CD14-positive monocyte (primary cell): Measurements from ENCODE around the gene BRS3. TPM values are rescaled to one million over a fixed set of nuclear protein-coding genes. Genes with fewer than 3 reads are reported as not detected.

Experiments used
- DNase-seq, 3 donors: peaks; one replicate each; pipeline ENCODE4 v3.0.0-alpha.2; 2011 to 2022
- H2AFZ ChIP-seq: 2 replicates; pipeline ENCODE4 v1.6.0; 2012; ENCODE audit warnings: mild to moderate bottlenecking, low read depth, low read length, inconsistent platforms; ENCODE audit not compliant: insufficient read depth, poor library complexity, severe bottlenecking
- H3K27ac ChIP-seq, 2 donors: 1 replicate in 1 of 2; 2 replicates in 1 of 2; pipeline ENCODE4 v1.5.1; 2012 to 2013; ENCODE audit warnings: low read length in 2 of 2, control low read depth in 1 of 2, inconsistent platforms in 1 of 2, low read depth in 1 of 2, mild to moderate bottlenecking in 1 of 2
- H3K27me3 ChIP-seq, 2 donors: one replicate each; pipeline versions ENCODE4 v1.6.0 to v1.6.1; 2011 to 2013; ENCODE audit warnings: low read length in 2 of 2; ENCODE audit not compliant: control insufficient read depth in 2 of 2, insufficient read depth in 2 of 2
- H3K36me3 ChIP-seq, 2 donors: replicated peaks in 1 of 2; 1 replicate in 1 of 2; 2 replicates in 1 of 2; pipeline versions ENCODE4 v1.5.1 to v1.6.1; 2012 to 2013; ENCODE audit warnings: low read length in 2 of 2, control low read depth in 1 of 2, inconsistent platforms in 1 of 2, mild to moderate bottlenecking in 1 of 2; ENCODE audit not compliant: insufficient read depth in 2 of 2, control insufficient read depth in 1 of 2
- H3K4me1 ChIP-seq, 2 donors: 1 replicate in 1 of 2; 2 replicates in 1 of 2; pipeline versions ENCODE4 v1.5.1 to v1.6.1; 2012 to 2013; ENCODE audit warnings: low read length in 2 of 2, control low read depth in 1 of 2, inconsistent platforms in 1 of 2, mild to moderate bottlenecking in 1 of 2, moderate library complexity in 1 of 2; ENCODE audit not compliant: insufficient read depth in 2 of 2, control insufficient read depth in 1 of 2
- H3K4me2 ChIP-seq: replicated peaks from 2 replicates; pipeline ENCODE3; 2012; ENCODE audit warnings: low read length, moderate library complexity, mild to moderate bottlenecking; ENCODE audit not compliant: poor library complexity, severe bottlenecking; ENCODE audit errors: extremely low read depth
- H3K4me3 ChIP-seq, 3 experiments: fragments of 200-600 bp in 1 of 3; sonication (generic) in 1 of 3; replicated peaks in 1 of 3; 1 replicate in 2 of 3; 2 replicates in 1 of 3; pipeline ENCODE4 v1.5.1; 2011 to 2013; ENCODE audit warnings: low read length in 3 of 3, mild to moderate bottlenecking in 3 of 3, control low read depth in 2 of 3, low read depth in 2 of 3, inconsistent platforms in 1 of 3, moderate library complexity in 1 of 3
- H3K79me2 ChIP-seq: 2 replicates; pipeline ENCODE4 v1.6.0; 2012; ENCODE audit warnings: mild to moderate bottlenecking, control low read depth, inconsistent platforms, low read length, moderate library complexity; ENCODE audit not compliant: insufficient read depth
- H3K9ac ChIP-seq: 2 replicates; pipeline ENCODE4 v1.6.0; 2017; ENCODE audit warnings: low read length, mild to moderate bottlenecking; ENCODE audit not compliant: insufficient read depth, poor library complexity, severe bottlenecking
- H3K9me3 ChIP-seq, 2 donors: replicated peaks in 1 of 2; 1 replicate in 1 of 2; 2 replicates in 1 of 2; pipeline versions ENCODE4 v1.5.1 to v1.6.1; 2012 to 2013; ENCODE audit warnings: low read length in 2 of 2, control low read depth in 1 of 2; ENCODE audit not compliant: control insufficient read depth in 1 of 2, insufficient read depth in 1 of 2
- H4K20me1 ChIP-seq: 2 replicates; pipeline ENCODE4 v1.6.0; 2012; ENCODE audit warnings: mild to moderate bottlenecking, low read length, control low read depth, moderate library complexity; ENCODE audit not compliant: insufficient read depth
- H3K27ac Mint-ChIP-seq, 7 donors: one replicate each; pipeline ENCODE4 v1.8.0; 2020; ENCODE audit warnings: mild to moderate bottlenecking in 7 of 7, mixed read lengths in 7 of 7, moderate library complexity in 6 of 7, inconsistent platforms in 2 of 7
- H3K27me3 Mint-ChIP-seq, 3 donors: one replicate each; pipeline ENCODE4 v1.8.0; 2021 to 2022; ENCODE audit warnings: low read depth in 3 of 3, mild to moderate bottlenecking in 3 of 3, mixed read lengths in 3 of 3, moderate library complexity in 3 of 3, inconsistent platforms in 1 of 3
- H3K36me3 Mint-ChIP-seq, 2 donors: one replicate each; pipeline ENCODE4 v1.8.0; 2020; ENCODE audit warnings: mixed read lengths in 2 of 2, inconsistent platforms in 1 of 2, mild to moderate bottlenecking in 1 of 2
- H3K4me1 Mint-ChIP-seq: one replicate; pipeline ENCODE4 v1.8.0; 2020; ENCODE audit warnings: mild to moderate bottlenecking, mixed read lengths
- H3K4me3 Mint-ChIP-seq, 2 donors: one replicate each; pipeline ENCODE4 v1.8.0; 2020; ENCODE audit warnings: mild to moderate bottlenecking in 2 of 2, mixed read lengths in 2 of 2, moderate library complexity in 1 of 2
- H3K9me3 Mint-ChIP-seq, 7 donors: one replicate each; pipeline ENCODE4 v1.8.0; 2020 to 2022; ENCODE audit warnings: mixed read lengths in 7 of 7, mild to moderate bottlenecking in 6 of 7, moderate library complexity in 6 of 7, inconsistent platforms in 2 of 7
- WGBS: methylation state at CpG from one replicate; pipeline ENCODE4 v1.1.5; 2013; ENCODE audit warnings: missing lambda C conversion rate; ENCODE audit not compliant: insufficient coverage; 5-methylcytosine and 5-hydroxymethylcytosine counted together
- intact Hi-C, 2 donors: fragments of 100-400 bp; cut with micrococcal nuclease; formaldehyde crosslinking; loops; one replicate each; pipeline versions ENCODE4 v1.15.0 to v1.15.1; 2023
- polyA plus RNA-seq, 3 donors: library from polyadenylated mRNA; depleted of rRNA in 1 of 3; unstranded in 2 of 3; stranded (reverse) in 1 of 3; fragments of 300-500 nt in 2 of 3; fragments of >200 nt in 1 of 3; fragmentation: Illumina TruSeq in 2 of 3; gene quantifications; 1 replicate in 2 of 3; 2 replicates in 1 of 3; pipeline ENCODE4 v1.2.3, GENCODE V29; 2012 to 2021
- TF ChIP-seq, protein P1 (sequence below): fragments of 200-600 bp; IDR thresholded peaks from one replicate; pipeline ENCODE4 v1.8.0; 2022; ENCODE audit warnings: antibody characterized with exemption, mild to moderate bottlenecking

BRS3 gene
- polyA plus RNA-seq, 3 donors: not detected

DNA sequence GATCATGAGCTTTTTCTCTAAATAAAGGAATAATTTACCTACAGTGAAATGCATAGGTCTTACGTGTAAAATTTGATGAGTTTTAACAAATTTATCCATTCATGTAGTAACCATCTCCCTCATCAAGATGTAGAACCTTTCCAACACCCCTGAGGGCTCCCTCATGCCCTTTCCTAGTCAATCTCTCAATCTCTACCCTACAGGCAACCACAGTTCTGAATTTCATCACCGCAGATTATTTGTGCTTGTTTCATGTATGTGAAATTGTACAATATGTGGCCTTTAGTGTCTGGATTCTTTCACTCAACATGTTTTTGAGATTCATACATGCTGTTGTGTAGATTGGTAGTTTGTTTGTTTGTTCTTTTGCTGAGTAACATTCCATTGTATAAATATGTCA is 46.4 kb downstream of the BRS3 start:
- no peak overlapping the region for H3K4me2 ChIP-seq
- H3K36me3 Mint-ChIP-seq: no peaks in the 10 kb centered on the region
- no peaks in the 10 kb centered on the region for H4K20me1 ChIP-seq
- no CpG with 5 or more reads among the region's 2 CpGs for WGBS
- intact Hi-C loops: no loop called here
- no peaks in the 10 kb centered on the region for H3K79me2 ChIP-seq
- H3K4me3 Mint-ChIP-seq: no peak overlapping the region
- no peak for DNase-seq
- no peaks in the 10 kb centered on the region for H3K9me3 Mint-ChIP-seq
- H3K27ac Mint-ChIP-seq: no peak overlapping the region
- H2AFZ ChIP-seq: no peak overlapping the region
- H3K27me3 ChIP-seq: no peaks in the 10 kb centered on the region
- H3K27me3 Mint-ChIP-seq: peaks cover 0 to 4% (median 2%) of the 10 kb centered on the region in 3 donors
- H3K4me3 ChIP-seq: no peak overlapping the region
- TF ChIP-seq, protein P1, sequence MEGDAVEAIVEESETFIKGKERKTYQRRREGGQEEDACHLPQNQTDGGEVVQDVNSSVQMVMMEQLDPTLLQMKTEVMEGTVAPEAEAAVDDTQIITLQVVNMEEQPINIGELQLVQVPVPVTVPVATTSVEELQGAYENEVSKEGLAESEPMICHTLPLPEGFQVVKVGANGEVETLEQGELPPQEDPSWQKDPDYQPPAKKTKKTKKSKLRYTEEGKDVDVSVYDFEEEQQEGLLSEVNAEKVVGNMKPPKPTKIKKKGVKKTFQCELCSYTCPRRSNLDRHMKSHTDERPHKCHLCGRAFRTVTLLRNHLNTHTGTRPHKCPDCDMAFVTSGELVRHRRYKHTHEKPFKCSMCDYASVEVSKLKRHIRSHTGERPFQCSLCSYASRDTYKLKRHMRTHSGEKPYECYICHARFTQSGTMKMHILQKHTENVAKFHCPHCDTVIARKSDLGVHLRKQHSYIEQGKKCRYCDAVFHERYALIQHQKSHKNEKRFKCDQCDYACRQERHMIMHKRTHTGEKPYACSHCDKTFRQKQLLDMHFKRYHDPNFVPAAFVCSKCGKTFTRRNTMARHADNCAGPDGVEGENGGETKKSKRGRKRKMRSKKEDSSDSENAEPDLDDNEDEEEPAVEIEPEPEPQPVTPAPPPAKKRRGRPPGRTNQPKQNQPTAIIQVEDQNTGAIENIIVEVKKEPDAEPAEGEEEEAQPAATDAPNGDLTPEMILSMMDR: no peak
- no peaks in the 10 kb centered on the region for H3K4me1 Mint-ChIP-seq
- H3K9me3 ChIP-seq: no peaks in the 10 kb centered on the region
- no peak overlapping the region for H3K9ac ChIP-seq
- H3K36me3 ChIP-seq: no peaks in the 10 kb centered on the region
- H3K27ac ChIP-seq: no peak overlapping the region
- no peaks in the 10 kb centered on the region for H3K4me1 ChIP-seq

DNA sequence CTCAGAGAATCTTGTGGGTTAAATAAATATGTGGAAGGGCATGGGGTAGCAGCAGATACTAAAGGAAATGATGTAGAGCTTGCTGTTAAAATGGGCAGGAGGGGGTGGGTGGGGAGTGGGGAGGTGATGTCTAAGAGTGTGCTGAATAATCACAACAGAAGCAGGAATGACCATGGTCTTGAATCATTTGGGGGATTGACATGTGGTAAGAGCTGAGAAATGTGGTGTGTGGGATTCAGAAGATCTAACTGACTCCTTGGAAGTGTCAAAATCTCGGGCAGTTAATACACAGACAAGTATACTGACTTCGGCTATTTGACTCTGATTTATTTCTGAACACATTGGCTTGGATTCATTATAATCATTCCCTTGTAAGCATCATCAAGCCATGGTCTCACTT is 51.1 kb downstream of the BRS3 start:
- Histone ChIP-seq H4K20me1 (no peaks in the 10 kb centered on the region), H3K4me1 (no peaks in the 10 kb centered on the region), H3K27ac (no peak overlapping the region), H3K9me3 (no peaks in the 10 kb centered on the region), H3K27me3 (peaks cover 0 to 3% of the 10 kb centered on the region in 2 donors), H3K36me3 (no peaks in the 10 kb centered on the region), H2AFZ (no peak overlapping the region), H3K4me3 (no peak overlapping the region), H3K79me2 (no peaks in the 10 kb centered on the region), H3K9ac (no peak overlapping the region), H3K4me2 (no peak overlapping the region)
- DNase-seq: no peak
- Mint-ChIP-seq H3K27ac (no peak overlapping the region), H3K9me3 (no peaks in the 10 kb centered on the region), H3K4me1 (no peaks in the 10 kb centered on the region), H3K4me3 (no peak overlapping the region), H3K36me3 (no peaks in the 10 kb centered on the region), H3K27me3 (peaks cover 0 to 5% (median 2%) of the 10 kb centered on the region in 3 donors)
- WGBS: no CpG with 5 or more reads among the region's 2 CpGs
- intact Hi-C loops: no loop called here
- TF ChIP-seq, protein P1: no peak
